GM19238 (cell line): ENCODE results near the gene CD19.
"Not testable (repeated sequence)": the region's sequence is repeated elsewhere in the genome, so short reads cannot be mapped to it uniquely, and the experiment has no call there.

Experiments
- DNase-seq: peaks from one replicate; pipeline ENCODE4 v3.0.0; 2011; ENCODE audit warnings: low spot score; ENCODE audit not compliant: insufficient read length

CD19 gene

DNA sequence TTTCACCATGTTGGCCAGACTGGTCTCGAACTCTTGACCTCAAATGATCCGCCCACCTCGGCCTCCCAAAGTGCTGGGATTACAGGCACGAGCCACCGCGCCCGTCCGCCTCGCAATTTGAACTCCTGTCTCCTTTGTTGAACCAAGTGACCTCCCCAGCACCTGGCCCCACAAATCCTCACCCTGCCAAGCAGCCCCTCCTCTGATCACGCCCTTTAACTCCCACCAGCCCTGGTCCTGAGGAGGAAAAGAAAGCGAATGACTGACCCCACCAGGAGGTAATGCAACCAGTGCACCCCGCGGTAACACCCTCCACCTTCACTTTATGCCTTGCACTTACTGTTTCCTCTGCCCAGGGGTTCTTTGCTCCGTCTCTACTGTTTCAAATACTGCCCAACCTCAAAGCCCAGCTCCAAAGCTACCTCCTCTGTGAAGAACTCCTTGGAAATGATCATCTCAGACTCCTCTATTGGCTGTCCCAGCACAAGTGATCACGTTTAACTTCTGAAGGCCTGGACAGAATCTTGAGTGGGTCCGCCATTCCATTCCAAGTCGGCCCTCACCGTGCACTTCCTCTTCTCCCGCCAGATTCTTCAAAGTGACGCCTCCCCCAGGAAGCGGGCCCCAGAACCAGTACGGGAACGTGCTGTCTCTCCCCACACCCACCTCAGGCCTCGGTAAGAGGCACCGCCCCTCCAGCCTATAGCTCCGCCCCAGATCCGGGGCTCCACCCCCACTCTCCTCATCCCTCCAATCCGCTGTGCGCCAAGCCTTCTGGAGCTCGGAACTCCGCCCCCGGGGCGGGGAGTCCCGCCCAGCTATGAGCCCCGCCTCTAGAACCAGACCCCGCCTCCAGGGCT, 4.4 kb downstream of the CD19 start:
- DNase-seq: peak; percentile 81

DNA sequence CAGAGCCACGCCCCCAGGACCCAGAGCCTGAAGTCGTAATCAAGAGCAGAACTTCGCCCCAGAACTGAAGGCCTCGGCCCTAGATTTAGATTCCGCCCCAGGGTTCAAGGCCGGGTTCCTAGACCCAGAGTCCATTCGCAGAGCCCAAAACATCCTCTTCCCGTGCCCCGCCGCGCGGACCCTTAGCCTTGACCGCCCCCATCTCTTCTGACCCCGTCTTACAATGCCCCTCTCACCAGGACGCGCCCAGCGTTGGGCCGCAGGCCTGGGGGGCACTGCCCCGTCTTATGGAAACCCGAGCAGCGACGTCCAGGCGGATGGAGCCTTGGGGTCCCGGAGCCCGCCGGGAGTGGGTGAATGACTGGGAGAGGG, 5.0 kb downstream of the CD19 start:
- DNase-seq: no peak

DNA sequence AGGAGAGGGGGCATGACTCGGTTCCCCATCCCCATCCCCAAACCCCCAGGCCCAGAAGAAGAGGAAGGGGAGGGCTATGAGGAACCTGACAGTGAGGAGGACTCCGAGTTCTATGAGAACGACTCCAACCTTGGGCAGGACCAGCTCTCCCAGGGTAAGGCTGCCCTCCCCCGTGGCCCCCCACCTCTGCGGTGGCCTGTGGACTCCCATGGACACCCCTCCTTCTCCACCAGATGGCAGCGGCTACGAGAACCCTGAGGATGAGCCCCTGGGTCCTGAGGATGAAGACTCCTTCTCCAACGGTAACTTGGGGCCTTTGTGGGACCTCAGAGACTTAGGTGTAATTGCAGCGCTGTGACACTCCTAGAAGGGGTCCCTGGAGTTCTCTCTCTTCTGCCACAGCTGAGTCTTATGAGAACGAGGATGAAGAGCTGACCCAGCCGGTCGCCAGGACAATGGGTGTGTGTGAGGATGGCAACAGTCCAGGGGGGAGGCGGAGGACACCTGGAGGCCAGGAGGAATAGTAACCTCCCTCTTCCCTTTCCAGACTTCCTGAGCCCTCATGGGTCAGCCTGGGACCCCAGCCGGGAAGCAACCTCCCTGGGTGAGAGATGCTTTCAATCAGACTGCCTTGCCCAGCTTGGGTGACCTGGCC, 5.6 kb downstream of the CD19 start:
- no peak for DNase-seq

DNA sequence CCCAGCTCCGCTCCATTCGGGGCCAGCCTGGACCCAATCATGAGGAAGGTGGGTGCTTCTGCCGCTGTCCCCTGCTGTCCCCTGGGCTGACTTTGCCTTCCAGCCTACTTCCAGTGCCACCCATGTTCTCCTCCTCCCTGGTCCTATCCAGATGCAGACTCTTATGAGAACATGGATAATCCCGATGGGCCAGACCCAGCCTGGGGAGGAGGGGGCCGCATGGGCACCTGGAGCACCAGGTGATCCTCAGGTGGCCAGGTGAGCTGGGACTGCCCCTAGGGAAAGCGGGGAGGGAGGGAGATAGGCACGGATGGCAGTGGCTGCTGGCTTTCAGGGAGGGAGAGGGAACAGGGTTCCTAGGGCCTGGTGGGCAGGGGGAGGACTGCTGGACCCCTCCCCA, 7.0 kb downstream of the CD19 start:
- no peak for DNase-seq

DNA sequence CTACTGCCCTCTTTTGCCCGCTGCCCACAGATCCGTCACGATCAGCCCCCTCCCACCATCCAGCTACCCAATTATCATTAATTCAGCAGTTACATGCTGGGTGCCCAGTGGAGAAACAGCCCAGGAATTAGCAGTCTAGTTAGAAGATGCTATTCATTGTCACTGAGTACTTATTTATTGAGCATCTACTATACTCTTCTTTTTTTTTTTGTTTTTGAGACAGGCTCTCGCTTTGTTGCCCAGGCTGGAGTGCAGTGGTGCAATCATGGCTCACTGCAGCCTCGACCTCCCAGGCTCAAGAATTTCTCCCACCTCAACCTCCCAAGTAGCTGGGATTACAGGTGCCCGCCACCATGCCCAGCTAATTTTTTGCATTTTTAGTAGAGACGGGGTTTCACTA, 8.1 kb downstream of the CD19 start:
- not testable (repeated sequence) for DNase-seq

DNA sequence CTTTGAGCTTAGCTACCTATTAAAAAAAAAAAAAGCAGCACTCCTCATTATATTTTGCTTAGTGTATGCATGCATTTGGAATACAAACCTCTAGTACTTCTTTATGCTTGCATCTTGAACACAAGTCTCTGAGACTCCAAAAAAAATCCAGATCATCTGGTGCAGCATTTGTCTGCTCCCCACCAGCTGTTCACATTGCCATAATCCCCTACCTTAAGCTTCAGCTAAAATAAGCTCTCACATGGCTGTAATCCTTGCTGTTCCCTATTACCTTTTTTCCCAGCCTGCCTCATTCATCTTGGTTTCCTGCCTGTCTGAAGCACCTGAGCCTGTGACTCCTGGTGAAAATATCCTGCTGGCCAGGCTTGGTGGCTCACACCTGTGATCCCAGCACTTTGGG, 11.5 kb downstream of the CD19 start:
- DNase-seq: no peak

DNA sequence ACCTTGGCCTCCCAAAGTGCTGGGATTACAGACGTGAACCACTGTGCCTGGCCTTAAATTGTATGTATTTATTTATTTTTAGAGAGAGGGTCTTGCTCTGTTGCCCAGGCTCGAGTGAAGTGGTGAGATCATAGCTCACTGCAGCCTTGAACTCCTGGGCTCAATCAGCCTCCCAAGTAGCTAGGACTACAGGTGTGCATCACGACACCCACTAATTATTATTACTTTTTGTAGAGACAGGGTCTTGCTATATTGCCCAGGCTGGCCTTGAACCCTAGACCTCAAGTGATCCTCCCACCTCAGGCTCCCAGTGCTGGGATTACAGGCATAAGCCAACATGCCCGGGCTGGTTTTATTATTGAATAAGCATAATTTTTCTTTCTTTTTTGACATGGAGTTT, 14.9 kb downstream of the CD19 start:
- no peak for DNase-seq

DNA sequence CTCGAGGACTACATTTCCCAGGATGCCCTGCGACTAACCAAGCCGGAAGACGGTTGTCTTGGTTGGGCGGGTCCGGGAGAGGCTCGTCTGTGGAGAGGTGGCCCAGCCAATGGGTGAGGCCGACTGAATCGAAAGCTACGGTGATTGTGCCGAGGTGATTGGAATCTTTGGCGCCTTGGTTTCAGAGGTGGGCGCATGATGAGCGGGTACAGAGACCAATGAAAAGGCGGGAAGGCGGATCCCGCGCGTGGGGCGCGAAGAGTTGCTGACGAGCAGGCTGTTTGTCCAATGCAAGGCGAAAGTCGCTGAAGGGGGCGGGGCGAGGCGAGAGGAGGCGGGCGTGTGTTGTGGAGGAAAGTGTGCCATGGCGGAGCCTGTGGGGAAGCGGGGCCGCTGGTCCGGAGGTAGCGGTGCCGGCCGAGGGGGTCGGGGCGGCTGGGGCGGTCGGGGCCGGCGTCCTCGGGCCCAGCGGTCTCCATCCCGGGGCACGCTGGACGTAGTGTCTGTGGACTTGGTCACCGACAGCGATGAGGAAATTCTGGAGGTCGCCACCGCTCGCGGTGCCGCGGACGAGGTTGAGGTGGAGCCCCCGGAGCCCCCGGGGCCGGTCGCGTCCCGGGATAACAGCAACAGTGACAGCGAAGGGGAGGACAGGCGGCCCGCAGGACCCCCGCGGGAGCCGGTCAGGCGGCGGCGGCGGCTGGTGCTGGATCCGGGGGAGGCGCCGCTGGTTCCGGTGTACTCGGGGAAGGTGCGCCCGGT, 19.1 kb downstream of the CD19 start, which contains the start of gene NFATC2IP:
Gene NFATC2IP (plus strand): TSS at position 290 of the 762 bp plus-strand sequence. CDS start 75 bp downstream, at position 365.
- peak; percentile 97 for DNase-seq

DNA sequence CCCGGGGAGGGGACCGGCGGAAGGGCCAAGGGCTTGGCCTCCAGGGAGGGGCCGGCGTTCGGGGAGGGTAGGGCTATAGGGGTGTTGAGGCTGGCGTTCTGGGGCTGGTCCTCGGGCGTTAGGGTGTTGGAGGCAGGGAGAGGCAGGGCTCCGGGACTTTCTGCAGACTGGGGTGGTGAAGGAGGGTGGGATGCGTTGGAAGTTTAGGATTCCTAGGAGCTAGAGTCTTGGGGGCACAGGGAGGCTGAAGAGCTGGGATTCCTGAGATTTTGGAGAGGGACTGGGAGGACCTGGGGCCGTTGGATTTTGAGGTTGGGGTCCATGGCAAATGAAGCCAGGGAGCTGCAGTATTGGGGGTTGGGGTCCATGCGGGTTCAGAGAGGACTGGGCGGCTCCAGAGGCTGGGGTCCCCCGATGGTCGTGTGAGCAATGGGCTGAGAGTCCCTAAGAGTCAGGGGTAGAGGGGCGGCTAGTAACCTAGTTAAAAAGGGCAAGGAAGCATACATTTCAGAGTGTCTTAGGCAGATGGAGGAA, 19.7 kb downstream of the CD19 start:
- DNase-seq: peak; percentile 58

DNA sequence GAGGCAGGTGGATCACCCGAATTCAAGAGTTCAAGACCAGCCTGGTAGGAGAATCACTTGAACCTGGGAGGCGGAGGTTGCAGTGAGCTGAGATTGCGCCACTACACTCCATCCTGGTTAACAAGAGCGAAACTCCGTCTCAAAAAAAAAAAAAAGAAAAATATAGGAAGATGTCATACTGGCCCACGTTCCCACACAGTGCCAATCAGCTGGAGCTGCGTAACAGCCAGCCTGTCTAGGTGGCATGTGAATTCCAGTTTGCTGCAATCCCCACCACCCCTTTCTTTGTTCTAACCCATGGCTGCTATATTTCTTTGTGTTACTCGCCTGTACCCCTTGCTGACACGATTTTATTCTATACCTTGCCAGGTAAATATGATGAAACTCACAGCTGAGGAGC, 26.4 kb downstream of the CD19 start:
- no peak for DNase-seq

DNA sequence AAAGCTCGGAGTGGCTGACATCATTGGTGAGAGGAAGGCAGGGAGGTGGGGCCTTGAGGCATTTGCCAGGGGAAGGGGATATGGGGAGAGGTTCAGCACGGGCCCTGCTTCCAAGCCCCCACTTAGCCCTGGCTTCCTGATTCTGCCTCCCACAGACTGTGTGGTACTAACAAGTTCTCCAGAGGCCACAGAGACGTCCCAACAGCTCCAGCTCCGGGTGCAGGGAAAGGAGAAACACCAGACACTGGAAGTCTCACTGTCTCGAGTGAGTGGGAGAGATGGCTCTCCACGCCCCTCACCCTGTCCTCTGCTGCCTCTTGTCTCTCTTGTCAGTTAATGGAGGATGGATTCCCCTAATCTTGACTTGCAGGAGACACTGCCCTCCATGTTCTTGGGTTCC, 27.1 kb downstream of the CD19 start:
- no peak for DNase-seq

DNA sequence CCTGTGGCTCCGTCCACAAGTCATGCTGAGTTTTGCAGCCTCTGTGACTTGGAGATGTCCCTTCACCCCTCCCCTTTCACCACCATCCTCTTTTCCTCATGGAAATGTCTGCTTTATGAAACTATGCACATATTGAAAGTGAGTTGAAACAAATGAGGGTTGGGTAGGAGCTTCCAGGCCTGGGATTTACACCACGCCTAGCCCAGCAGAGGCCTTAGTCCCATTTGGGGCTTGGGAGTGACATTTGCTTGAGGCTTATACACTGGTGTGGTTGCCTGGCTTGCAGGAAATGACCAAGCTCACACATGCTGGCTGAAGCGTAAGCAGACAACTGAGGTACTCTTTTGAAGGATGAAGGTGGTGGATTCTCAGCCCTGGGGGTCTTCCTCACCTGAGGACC, 32.3 kb downstream of the CD19 start:
- DNase-seq: no peak

DNA sequence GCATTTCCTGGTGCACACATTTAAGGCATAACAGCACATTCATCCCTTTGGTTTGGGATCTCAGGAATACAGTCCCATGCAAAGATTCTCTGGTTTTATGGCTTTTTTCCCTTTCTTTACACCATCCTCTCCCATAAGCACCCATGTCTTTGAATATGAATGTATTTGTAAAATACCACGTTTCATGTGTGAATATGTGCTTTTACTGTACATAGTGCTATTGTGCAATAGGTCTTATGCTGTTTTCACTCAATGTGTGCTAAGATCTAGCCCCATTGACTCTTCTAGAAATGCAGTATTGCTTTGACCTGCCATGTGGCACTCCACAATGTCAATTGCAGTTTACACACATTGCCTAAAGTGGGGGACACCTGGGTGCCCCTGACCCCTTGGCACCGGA, 32.7 kb downstream of the CD19 start:
- DNase-seq: no peak

DNA sequence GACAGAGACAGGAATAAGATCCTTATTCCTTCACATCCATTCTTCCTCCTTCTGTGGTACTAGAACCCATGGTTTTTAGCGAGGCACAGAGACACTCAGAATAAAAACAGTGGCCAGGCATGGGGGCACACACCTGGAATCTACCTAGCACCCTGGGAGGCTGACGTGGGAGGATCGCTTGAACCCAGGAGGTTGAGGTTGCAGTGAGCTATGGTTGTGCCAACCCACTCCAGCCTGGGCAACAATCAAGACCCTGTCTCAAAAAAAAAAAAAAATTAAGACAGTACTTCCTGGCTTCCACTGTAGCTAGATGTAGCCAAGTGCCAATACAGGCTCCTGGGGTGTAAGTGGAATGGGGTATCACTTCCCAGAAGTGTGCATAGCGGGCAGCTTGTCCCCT, 35.4 kb downstream of the CD19 start:
- DNase-seq: no peak

DNA sequence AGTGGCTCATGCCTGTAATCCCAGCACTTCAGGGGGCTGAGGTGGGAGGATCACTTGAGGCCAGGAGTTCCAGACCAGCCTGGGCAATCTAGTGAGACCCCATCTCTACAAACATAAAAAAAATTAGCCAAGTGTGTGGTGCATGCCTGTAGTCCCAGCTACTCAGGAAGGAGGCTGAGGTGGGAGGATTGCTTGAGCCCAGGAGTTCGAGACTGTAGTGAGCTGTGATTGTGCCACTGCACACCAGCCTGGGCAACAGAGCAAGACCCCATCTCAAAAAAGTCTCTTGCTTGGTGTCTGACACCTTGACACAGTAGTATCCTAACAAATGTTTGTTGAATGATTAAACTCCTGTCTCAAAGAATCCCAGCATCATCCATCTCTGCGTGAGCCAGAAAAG, 37.9 kb downstream of the CD19 start:
- DNase-seq: not testable (repeated sequence)

DNA sequence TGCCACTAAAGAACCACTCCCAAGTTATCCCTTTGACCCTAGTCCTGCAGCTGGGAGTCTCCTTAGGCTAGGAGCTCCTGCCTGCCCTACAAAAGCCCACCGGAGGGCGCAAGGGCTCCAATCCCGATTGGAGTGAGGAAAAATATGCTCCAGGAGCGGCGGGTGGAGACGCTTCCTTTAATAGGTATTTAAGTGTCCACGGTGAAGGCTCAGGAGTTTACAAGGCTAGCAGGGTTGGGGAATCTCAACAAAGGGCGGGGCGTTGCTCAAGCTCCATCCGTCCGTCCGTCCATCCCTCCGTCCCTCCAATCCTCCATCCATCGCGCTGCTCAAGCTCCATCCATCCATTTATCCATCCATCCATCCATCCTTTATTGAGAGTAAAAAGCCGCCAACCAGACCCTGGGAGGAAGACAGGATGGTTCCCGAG, 42.3 kb downstream of the CD19 start:
- no peak for DNase-seq

DNA sequence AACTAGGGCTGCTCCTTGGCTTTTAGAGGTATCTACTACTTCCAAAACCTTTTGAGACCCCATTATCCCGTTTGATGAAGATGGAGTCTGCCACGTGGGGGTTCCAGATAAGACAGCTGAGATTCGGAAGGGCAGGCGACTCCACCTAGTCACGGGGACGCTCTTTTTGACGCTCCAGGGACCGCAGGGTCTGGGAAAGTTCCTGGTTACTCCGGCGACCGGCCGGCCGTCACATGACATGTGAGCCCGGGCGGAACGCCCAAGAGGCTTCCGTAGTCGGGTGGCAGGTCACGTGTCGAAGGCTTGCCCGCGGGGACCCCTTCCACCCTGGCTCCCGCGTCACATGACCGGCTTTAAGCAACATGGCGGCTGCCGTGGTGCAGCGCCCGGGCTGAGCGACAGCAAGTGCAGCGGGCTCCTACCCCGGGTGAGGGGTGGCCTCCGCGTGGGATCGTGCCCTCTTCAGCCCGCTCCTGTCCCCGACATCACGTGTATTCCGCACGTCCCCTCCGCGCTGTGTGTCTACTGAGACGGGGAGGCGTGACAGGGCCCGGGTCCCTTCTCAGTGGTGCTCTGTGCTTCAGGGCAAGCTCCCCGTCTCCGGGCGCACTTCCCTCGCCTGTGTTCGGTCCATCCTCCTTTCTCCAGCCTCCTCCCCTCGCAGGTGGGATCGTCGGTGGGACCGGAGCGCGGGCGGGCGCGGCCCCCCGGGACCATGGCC, 42.8 kb downstream of the CD19 start, which contains the start of gene SPNS1:
Gene SPNS1 (plus strand): TSS at position 342 of the 721 bp plus-strand sequence. CDS start 374 bp downstream, at position 716.
- DNase-seq: peak; percentile 98

DNA sequence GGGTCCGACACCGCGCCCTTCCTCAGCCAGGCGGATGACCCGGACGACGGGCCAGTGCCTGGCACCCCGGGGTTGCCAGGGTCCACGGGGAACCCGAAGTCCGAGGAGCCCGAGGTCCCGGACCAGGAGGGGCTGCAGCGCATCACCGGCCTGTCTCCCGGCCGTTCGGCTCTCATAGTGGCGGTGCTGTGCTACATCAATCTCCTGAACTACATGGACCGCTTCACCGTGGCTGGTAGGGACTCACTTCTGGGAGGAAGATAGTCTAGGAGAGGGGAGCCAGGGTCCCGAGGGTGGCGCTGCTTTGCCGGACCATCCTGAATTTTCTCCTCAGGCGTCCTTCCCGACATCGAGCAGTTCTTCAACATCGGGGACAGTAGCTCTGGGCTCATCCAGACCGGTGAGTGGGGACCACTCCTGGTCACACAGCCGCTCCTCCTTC, 43.4 kb downstream of the CD19 start:
- DNase-seq: no peak

DNA sequence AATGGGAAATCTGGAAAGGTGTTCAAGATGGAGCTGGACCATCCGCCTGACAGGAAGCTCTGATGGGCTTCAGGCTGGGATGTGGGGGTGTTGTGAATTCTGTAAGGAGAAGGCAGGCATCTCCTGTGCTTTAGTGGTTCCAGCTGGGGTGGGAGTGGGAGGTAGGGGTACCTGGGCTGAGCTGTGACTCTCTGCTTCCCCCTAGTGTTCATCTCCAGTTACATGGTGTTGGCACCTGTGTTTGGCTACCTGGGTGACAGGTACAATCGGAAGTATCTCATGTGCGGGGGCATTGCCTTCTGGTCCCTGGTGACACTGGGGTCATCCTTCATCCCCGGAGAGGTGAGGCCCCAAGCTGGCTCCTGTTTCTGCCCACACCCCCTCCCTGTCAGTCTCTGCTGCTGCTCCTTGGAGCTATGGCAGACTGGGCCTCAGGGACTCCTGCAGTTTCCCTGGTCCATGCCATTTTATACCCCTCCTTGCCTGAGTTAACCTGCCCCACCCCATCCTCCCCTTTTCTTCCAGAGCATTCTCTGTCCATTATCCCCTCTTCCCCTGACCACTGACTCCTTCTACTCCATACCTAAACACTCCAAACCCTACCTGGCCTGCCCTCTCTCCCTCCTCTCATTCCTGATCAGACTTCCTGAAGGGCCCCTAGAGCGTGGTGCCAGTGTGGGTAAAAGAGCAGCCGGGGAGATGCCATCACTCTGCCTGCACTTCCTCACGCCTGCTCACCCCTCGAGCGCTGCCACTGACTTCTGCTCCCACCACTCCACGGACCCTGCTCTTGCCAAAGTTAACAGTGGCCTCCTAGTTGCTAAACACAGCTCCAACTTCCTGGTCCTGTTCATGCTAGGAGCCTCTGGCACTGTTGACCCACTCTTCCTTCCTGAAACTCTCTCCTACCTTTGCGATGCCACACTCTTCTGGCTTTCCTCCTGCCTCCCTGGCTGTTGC, 46.2 kb downstream of the CD19 start:
- no peak for DNase-seq

DNA sequence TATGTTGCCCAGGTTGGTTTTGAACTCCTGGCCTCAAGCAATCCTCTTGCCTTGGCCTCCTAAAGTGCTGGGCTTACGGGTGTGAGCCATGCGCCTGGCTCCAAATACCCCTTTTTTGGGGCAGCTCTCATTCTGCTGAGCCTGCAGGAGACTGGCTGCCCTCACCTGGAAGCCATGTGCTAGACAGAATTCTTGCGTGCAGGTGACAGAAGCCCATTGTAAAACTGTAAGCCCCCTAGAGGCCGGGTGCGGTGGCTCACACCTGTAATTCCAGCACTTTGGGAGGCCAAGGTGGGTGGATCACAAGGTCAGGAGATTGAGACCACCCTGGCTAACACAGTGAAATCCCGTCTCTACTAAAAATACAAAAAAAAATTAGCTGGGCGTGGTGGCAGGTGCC, 48.6 kb downstream of the CD19 start:
- DNase-seq: not testable (repeated sequence)
